HL-60/S4 treated with retinoic acid at 250 ng/mL for 4 days and 3 days (cell line): ENCODE measurements around the gene G0S2.
"Not testable (repeated sequence)": the region's sequence is repeated elsewhere in the genome, so short reads cannot be mapped to it uniquely, and the experiment has no call there.

ENCODE experiments used
- in situ Hi-C: fragments of 300-500 bp; cut with MboI; formaldehyde crosslinking; loops from 2 replicates; pipeline ENCODE4 v1.7.0; 2022; ENCODE audit warnings: low sequenced_read_pairs

Gene G0S2

DNA sequence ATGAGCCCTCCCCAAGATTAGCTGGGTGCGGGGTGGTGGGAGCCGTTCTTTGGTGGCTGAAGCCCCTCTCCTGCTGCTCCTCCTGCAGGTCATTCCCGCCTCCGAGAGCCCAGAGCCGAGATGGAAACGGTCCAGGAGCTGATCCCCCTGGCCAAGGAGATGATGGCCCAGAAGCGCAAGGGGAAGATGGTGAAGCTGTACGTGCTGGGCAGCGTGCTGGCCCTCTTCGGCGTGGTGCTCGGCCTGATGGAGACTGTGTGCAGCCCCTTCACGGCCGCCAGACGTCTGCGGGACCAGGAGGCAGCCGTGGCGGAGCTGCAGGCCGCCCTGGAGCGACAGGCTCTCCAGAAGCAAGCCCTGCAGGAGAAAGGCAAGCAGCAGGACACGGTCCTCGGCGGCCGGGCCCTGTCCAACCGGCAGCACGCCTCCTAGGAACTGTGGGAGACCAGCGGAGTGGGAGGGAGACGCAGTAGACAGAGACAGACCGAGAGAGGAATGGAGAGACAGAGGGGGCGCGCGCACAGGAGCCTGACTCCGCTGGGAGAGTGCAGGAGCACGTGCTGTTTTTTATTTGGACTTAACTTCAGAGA is 448 bp downstream of the G0S2 start:
- in situ Hi-C loops, result no loop called here

- in situ Hi-C loops, result no loop called here
Measured at GRCh38 chr1:209678981-209679539, 3.8 kb downstream of the G0S2 start.

DNA sequence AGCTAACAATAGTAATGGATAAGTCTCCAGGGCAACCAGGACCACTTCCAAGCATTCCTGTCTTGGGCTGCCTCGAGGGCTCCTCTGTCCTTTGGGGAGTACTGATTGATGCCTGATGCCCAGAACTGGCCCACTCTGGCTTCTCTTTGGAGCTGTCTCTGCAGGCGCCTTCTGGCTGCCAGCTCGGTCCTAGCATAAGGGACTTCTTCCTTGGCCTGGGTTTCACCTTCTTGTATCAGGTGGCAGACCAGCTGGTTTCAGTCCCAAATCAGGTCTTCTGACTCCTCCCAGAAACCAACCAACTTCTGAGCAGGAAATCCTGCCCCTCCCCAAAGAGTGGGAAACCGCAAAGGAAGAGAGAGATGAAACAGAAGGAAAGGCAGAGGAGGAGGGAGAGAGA is 10.6 kb downstream of the G0S2 start:
- in situ Hi-C loops, result no loop called here

GRCh38 chr1:209686322-209686721 is 11.1 kb downstream of the G0S2 start:
- in situ Hi-C loops, result no loop called here

DNA sequence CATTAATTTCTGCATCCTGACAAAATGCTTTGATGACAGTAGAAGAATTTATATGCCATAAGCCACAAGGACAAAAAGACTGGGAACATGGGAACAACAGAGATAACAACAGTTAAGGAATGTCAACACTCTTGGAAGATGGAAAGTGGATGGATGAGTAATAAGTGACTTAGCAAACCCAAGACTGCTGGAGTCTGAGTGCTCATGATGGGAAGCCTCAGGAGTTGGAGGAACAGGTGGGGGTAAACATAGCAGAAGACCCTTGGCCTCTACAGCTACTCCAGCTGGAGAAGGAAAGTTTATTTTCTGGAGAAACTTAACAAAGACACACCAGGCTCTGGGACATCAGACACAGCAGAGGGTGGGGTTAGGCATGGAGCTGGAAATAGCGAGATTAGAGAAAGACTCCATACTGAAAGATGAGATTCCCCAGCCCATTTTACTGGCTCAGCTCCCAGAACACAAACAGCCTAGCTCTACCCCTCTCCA is 13.6 kb downstream of the G0S2 start:
- in situ Hi-C loops, result no loop called here

DNA sequence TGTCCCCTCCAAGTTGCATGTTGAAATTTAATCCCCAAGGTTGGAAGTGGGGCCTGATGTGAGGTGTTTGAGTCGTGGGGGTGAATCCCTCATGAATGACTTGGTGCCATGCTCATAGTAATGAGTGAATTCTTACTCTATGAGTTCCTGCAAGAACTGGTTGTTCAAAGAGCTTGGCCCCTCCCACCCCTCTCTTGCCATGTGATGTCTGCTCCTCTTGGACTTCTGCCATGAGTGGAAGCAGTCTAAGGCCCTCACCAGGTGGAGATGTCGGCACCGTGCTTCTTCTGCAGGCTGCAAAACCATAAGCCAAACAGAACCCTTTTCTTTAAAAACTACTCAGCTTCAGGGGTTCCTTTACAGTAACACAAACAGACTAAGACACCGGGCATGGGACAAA is 14.3 kb downstream of the G0S2 start:
- in situ Hi-C loops, result no loop called here

DNA sequence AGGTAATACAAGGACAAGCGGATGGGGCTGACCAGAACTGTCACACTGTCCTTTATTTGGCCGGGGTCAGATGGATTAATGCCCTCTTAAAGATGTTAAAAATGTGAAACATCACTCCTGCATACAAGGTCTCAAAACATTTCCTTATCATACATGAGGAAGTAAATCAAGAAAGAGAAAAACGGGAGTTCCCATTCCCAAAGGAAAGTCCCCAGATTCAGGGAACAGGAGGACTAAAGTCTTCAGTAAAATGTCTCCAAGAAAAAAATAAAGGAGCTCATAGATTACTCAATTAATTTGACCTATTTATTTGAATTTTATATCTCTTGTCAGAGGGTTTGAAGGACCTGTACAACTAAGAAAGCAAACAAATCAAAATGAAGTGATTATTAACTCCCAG is 16.0 kb downstream of the G0S2 start:
- in situ Hi-C loops, result loop anchor here (10.0 kb wide), 1 partner anchor 106 kb away; the partner anchor contains the start of gene CAMK1G

DNA sequence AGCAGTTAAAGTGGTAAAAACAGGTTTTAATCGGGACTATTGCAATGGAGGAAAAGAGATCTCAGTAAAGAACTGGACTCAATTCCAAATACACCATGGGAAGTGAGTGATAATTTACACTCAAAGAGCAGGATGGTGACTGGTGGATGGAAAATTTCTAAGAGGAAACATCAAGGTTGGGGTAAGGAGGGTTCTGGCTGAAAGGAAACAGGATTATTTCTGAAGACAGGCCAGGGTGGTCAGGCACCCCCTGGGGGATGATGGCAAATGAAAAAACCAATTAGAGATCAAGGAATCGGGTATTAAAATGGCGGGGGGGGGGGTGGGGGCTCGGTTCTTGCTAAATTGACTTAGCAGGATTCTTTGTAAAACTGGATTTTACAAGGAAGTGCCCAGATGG is 17.1 kb downstream of the G0S2 start:
- in situ Hi-C loops, result loop anchor here (10.0 kb wide), 1 partner anchor 107 kb away; the partner anchor contains the start of gene CAMK1G

DNA sequence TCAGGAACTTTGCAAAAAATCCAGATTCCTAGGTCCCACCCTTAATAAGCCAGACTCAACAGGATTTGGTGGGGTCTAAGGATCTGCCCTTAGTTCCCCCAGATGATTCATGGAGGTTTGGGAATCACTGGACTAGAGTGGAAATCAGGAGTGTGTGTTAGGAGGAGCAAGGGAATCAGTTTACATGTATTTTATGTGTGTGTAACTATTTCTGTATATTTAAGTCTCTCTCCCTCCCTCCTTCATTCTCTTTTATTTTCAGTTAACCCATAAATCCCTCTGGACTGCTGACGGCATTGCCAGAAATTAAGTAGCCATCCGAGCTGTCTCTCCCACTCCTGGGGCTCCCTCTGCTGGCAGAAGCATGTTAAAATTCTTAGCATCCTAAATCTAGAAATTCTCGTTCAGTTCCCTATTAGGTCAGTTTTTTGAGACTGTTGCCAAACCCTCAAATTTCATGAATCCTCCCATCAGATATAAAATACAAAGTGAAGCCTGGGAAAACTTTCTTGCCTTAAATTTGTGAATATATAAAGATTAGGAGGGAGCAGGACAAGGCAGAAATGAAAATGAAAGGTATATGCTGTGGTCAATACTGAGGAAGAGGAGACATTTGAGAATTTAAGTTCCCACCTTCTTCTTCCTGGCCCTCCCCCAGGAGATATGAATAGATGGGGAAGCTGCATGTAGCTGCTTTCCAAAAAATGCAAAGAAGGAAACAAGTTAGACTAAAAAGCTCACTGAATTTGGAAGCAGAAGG is 17.7 kb downstream of the G0S2 start:
- in situ Hi-C loops, result loop anchor here (10.0 kb wide), 1 partner anchor 108 kb away; the partner anchor contains the start of gene CAMK1G

GRCh38 chr1:209696673-209697072 is 21.5 kb downstream of the G0S2 start:
- in situ Hi-C loops, result loop anchor here (10.0 kb wide), 1 partner anchor 112 kb away; the partner anchor contains the start of gene CAMK1G

DNA sequence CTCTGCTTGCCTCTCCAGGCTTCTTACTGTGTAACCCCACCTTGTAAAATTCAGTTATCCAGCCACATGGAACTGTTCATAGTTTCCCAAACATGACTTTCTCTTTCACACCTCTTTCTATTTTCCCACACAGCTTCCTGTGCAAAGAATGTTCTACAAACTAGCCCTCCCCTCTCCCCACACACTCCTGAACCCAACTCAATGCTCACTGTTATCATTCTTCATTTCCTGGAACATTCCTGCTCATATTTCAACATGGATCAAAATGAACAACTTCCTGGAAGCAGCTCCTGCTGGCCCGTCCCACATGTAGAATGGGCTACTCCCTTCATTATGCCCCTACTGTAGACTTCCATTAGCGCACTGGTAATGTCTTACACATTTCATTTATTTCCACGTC is 21.9 kb downstream of the G0S2 start:
- in situ Hi-C loops, result loop anchor here (10.0 kb wide), 1 partner anchor 112 kb away; the partner anchor contains the start of gene CAMK1G

DNA sequence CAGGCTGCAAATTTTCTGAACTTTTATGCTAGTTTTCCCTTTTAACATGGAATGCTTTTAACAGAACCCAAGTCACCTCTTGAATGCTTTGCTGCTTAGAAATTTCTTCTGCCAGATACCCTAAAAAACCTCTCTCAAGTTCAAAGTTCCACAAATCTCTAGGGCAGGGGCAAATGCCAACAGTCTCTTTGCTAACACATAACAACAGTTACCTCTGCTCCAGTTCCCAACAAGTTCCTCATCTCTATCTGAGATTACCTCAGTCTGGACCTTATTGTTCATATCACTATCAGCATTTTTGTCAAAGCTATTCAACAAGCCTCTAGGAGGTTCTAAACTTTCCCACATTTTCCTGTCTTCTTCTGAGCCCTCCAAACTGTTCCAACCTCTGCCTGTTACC is 25.5 kb downstream of the G0S2 start:
- in situ Hi-C loops, result not testable (repeated sequence)

DNA sequence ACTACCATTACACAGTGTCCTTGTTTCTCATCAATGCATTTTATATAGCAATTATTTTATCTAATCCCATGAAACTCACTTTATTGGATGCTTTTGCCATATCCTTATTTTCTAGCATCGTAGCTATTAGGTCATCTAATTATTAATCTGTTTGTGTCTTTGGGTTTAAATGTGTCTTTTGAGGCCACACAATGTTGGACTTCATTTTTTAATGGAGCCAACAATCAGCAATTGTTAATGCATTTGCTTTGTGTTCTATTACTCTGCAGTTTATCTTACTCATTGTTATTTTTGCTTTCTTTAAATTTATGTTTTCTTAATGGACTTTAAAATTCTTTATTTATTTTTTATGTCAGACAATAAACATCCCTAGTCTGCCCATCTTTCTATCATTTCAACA is 27.6 kb downstream of the G0S2 start:
- in situ Hi-C loops, result no loop called here

- in situ Hi-C loops, result no loop called here
Measured at GRCh38 chr1:209703834-209704504, 28.8 kb downstream of the G0S2 start.

DNA sequence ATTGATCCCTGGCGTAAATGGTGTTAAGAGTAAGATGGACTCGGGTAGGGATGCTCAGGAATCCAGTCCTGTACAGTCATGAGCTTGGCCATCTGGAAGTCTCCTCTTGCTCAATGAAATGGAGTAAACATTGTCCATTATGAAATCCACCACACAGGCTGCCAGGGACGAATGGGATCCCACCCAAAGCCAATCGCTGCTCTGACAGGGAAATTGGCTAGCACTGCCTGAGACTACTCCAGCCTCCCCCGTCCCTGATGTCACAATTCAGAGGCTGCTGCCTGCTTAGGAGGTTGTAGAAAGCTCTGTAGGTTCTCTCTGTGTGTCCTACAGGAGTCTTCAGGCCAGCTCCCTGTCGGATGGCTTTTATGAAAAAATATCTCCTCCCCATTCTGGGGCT is 29.4 kb downstream of the G0S2 start, which contains the start of gene HSD11B1:
TSS of gene HSD11B1 (plus strand) at position 263 of the 400 bp plus-strand sequence. CDS start at position 360, 97 bp downstream.
- in situ Hi-C loops, result no loop called here

GRCh38 chr1:209705033-209705598 is 29.9 kb downstream of the G0S2 start:
- in situ Hi-C loops, result no loop called here

GRCh38 chr1:209706622-209707021 is 31.4 kb downstream of the G0S2 start:
- in situ Hi-C loops, result no loop called here

DNA sequence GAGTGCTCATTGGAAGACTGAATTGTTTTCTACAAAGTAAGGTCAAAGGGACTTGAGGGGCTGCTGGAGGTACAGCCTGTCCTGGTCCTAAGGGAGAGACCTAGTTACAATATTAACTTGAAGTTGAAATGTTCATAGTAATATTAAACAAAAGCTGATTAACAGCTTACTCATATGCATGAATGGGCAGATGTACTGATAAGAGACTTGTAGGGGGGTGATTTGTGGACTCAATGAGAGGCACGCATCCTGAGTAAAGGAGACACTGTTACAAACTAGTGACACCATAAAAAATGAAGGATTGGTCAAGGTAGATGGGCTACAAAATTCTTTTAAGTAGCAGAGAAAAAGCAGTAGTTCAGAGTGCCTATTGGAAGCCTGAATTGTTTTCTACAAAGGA is 32.1 kb downstream of the G0S2 start:
- in situ Hi-C loops, result no loop called here

DNA sequence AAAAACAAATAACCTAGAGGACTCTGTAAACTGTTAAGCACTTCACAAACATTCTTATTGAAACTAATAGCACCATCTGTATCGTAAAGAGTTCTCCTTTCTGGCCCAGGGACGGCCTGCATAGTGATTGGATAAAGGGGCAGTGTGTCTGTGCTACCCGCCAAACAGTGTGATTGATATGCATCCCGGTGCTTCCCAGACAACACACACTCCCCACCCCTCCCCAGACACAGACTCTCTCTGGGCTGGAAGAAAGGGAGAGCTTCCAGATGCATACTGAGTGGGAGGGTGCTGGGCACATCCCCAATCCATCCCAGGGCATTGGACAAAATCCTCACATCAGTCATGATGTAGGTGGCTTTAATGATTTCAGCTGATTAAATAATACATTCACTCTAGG is 33.1 kb downstream of the G0S2 start:
- in situ Hi-C loops, result no loop called here

- in situ Hi-C loops, result no loop called here
Measured at GRCh38 chr1:209710093-209710492, 34.9 kb downstream of the G0S2 start.

DNA sequence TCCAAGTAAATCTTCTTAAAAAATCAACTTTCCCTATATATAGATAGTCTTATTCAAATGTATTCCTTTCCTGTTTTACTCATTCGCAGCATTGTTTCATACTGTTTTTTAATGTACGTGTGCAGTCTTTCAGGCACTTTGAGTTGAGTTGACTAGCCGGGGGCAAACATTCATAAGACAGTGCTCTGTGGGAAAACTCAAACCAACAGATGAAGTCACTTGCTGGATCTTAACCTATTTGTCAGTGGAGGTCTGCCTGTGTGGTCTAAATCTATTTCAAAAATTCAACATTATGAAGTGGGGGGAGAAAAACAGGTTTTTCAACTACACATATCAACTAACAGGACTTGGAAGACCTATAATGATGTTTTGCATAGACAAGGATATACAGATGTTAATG is 35.6 kb downstream of the G0S2 start:
- in situ Hi-C loops, result no loop called here
